Neural cell (in vitro differentiated cells): ENCODE results near the gene SNRK. TPM values are rescaled to one million over a fixed set of nuclear protein-coding genes. Genes with fewer than 3 reads are reported as not detected.

Source experiments
- H2AFZ ChIP-seq: fragments of 200-600, 300-800 bp; sonication (generic), shearing (Covaris generic); 2 replicates; pipeline ENCODE4 v1.6.0; 2014; ENCODE audit warnings: low read depth, mild to moderate bottlenecking, antibody characterized with exemption, low read length, moderate library complexity
- H3F3A ChIP-seq: fragments of 200-600 bp; shearing (Covaris generic); 2 replicates; pipeline ENCODE4 v1.6.1; 2016; ENCODE audit warnings: mild to moderate bottlenecking, moderate library complexity, mixed read lengths, antibody characterized with exemption, low read length; ENCODE audit not compliant: insufficient read depth, poor library complexity, severe bottlenecking
- H3K27ac ChIP-seq: fragments of 200-600, 300-800 bp; sonication (generic), shearing (Covaris generic); 2 replicates; pipeline ENCODE4 v1.5.1; 2014; ENCODE audit warnings: mild to moderate bottlenecking, low read length, moderate library complexity
- H3K27me3 ChIP-seq: fragments of 300-800, 200-600 bp; sonication (generic), shearing (Covaris generic); 2 replicates; pipeline ENCODE4 v1.6.0; 2014; ENCODE audit warnings: mild to moderate bottlenecking, low read depth, low read length, moderate library complexity; ENCODE audit not compliant: insufficient read depth
- H3K36me3 ChIP-seq: fragments of 300-800, 200-600 bp; sonication (generic), shearing (Covaris generic); 2 replicates; pipeline ENCODE4 v1.5.1; 2014; ENCODE audit warnings: mild to moderate bottlenecking, antibody characterized with exemption, low read length, moderate library complexity; ENCODE audit not compliant: insufficient read depth
- H3K4me2 ChIP-seq: fragments of 300-800, 200-600 bp; sonication (generic), shearing (Covaris generic); 2 replicates; pipeline ENCODE4 v1.6.0; 2014; ENCODE audit warnings: mild to moderate bottlenecking, low read length
- H3K4me3 ChIP-seq: fragments of 300-800, 200-600 bp; sonication (generic), shearing (Covaris generic); 2 replicates; pipeline ENCODE4 v1.5.1; 2014; ENCODE audit warnings: mild to moderate bottlenecking, low read length, moderate library complexity
- H3K79me2 ChIP-seq: fragments of 200-600 bp; shearing (Covaris generic); replicated peaks from 2 replicates; pipeline ENCODE4 v1.6.0; 2014; ENCODE audit warnings: mild to moderate bottlenecking, low read length, moderate library complexity; ENCODE audit not compliant: insufficient read depth
- H3K9ac ChIP-seq: fragments of 300-800, 200-600 bp; sonication (generic), shearing (Covaris generic); 2 replicates; pipeline ENCODE4 v1.6.1; 2016; ENCODE audit warnings: mild to moderate bottlenecking, low read length, mixed read lengths
- H3K9me2 ChIP-seq: fragments of 200-600 bp; shearing (Covaris generic); 2 replicates; pipeline ENCODE4 v1.6.1; 2016; ENCODE audit warnings: mild to moderate bottlenecking, low read length, mixed read lengths; ENCODE audit not compliant: insufficient read depth
- H3K9me3 ChIP-seq: fragments of 200-600, 300-800 bp; sonication (generic), shearing (Covaris generic); 2 replicates; pipeline ENCODE4 v1.6.1; 2016; ENCODE audit warnings: mild to moderate bottlenecking, mixed run types, low read length, moderate library complexity, mixed read lengths
- H4K20me1 ChIP-seq: fragments of 200-600 bp; shearing (Covaris generic); 2 replicates; pipeline ENCODE4 v1.6.1; 2016; ENCODE audit warnings: mild to moderate bottlenecking, mixed run types; ENCODE audit not compliant: insufficient read depth
- CTCF ChIP-seq: fragments of 450-650 bp; IDR thresholded peaks from 2 replicates; pipeline ENCODE4 v1.5.1; 2014; ENCODE audit warnings: antibody characterized with exemption, mild to moderate bottlenecking, moderate library complexity; ENCODE audit not compliant: poor library complexity, severe bottlenecking
- EP300 ChIP-seq: fragments of 450-650 bp; conservative IDR thresholded peaks from 2 replicates; pipeline ENCODE4 v1.6.1; 2014; ENCODE audit warnings: antibody characterized with exemption, mild to moderate bottlenecking, moderate library complexity; ENCODE audit not compliant: poor library complexity, severe bottlenecking
- EZH2 ChIP-seq: fragments of 200-600, 300-800 bp; shearing (Covaris generic), sonication (generic); IDR thresholded peaks from 2 replicates; pipeline ENCODE4 v1.6.1; 2014; ENCODE audit warnings: antibody characterized with exemption, low read length, borderline replicate concordance, mild to moderate bottlenecking; ENCODE audit not compliant: insufficient read depth, poor library complexity, severe bottlenecking
- MXI1 ChIP-seq: fragments of 450-650 bp; conservative IDR thresholded peaks from 2 replicates; pipeline ENCODE4 v1.6.1; 2014; ENCODE audit warnings: antibody characterized with exemption, mild to moderate bottlenecking; ENCODE audit not compliant: poor library complexity, severe bottlenecking
- POLR2AphosphoS5 ChIP-seq: IDR thresholded peaks from 2 replicates; pipeline ENCODE4 v1.6.1; 2012
- RAD21 ChIP-seq: fragments of 450-650 bp; conservative IDR thresholded peaks from 2 replicates; pipeline ENCODE4 v1.6.1; 2014; ENCODE audit warnings: antibody characterized with exemption, mild to moderate bottlenecking, moderate library complexity
- SMC3 ChIP-seq: fragments of 450-650 bp; conservative IDR thresholded peaks from 2 replicates; pipeline ENCODE4 v1.6.1; 2014; ENCODE audit warnings: antibody characterized with exemption, mild to moderate bottlenecking, moderate library complexity; ENCODE audit not compliant: poor library complexity
- TAF1 ChIP-seq: IDR thresholded peaks from 2 replicates; pipeline ENCODE4 v1.6.1; 2012; ENCODE audit warnings: low read depth
- polyA plus RNA-seq: library from polyadenylated mRNA; depleted of rRNA; stranded (reverse); fragments of >200 nt; gene quantifications from 2 replicates; pipeline ENCODE4 v1.2.3, GENCODE V29; 2014
- TF ChIP-seq, protein P1 (sequence below): IDR thresholded peaks from 2 replicates; pipeline ENCODE4 v1.6.1; 2012; ENCODE audit warnings: borderline replicate concordance

The SNRK gene
- polyA plus RNA-seq, 1 donor from 2014 or later, result 27.3 TPM

- Histone ChIP-seq H3K4me3 (no peak overlapping the region), H3F3A (no peaks in the 10 kb centered on the region), H3K27me3 (no peaks in the 10 kb centered on the region), H3K27ac (no peak overlapping the region), H4K20me1 (no peaks in the 10 kb centered on the region), H3K4me2 (no peak overlapping the region), H3K79me2 (no peaks in the 10 kb centered on the region), H3K9me2 (no peaks in the 10 kb centered on the region), H2AFZ (no peak overlapping the region), H3K9me3 (peaks cover 8% of the 10 kb centered on the region), H3K36me3 (no peaks in the 10 kb centered on the region), H3K9ac (no peak overlapping the region)
- TF ChIP-seq CTCF (no peak), RAD21 (no peak), MXI1 (no peak), POLR2AphosphoS5 (no peak), EP300 (no peak), EZH2 (no peak), TAF1 (no peak), SMC3 (no peak)
- TF ChIP-seq, protein P1, sequence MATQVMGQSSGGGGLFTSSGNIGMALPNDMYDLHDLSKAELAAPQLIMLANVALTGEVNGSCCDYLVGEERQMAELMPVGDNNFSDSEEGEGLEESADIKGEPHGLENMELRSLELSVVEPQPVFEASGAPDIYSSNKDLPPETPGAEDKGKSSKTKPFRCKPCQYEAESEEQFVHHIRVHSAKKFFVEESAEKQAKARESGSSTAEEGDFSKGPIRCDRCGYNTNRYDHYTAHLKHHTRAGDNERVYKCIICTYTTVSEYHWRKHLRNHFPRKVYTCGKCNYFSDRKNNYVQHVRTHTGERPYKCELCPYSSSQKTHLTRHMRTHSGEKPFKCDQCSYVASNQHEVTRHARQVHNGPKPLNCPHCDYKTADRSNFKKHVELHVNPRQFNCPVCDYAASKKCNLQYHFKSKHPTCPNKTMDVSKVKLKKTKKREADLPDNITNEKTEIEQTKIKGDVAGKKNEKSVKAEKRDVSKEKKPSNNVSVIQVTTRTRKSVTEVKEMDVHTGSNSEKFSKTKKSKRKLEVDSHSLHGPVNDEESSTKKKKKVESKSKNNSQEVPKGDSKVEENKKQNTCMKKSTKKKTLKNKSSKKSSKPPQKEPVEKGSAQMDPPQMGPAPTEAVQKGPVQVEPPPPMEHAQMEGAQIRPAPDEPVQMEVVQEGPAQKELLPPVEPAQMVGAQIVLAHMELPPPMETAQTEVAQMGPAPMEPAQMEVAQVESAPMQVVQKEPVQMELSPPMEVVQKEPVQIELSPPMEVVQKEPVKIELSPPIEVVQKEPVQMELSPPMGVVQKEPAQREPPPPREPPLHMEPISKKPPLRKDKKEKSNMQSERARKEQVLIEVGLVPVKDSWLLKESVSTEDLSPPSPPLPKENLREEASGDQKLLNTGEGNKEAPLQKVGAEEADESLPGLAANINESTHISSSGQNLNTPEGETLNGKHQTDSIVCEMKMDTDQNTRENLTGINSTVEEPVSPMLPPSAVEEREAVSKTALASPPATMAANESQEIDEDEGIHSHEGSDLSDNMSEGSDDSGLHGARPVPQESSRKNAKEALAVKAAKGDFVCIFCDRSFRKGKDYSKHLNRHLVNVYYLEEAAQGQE, result no peak
Observed at GRCh38 chr3:43247561-43248184, 38.7 kb upstream of the SNRK start.

- Histone ChIP-seq H4K20me1 (no peaks in the 10 kb centered on the region), H3K79me2 (no peaks in the 10 kb centered on the region), H3K9ac (no peak overlapping the region), H3K27ac (no peak overlapping the region), H3F3A (no peaks in the 10 kb centered on the region), H2AFZ (no peak overlapping the region), H3K36me3 (no peaks in the 10 kb centered on the region), H3K4me2 (no peak overlapping the region), H3K9me3 (peaks cover 3% of the 10 kb centered on the region), H3K4me3 (no peak overlapping the region), H3K27me3 (no peaks in the 10 kb centered on the region), H3K9me2 (no peaks in the 10 kb centered on the region)
- TF ChIP-seq MXI1 (no peak), EP300 (no peak), POLR2AphosphoS5 (no peak), EZH2 (no peak), RAD21 (no peak), TAF1 (no peak), CTCF (no peak)
- TF ChIP-seq, protein P1, result no peak
Observed at GRCh38 chr3:43248185-43248583, 38.2 kb upstream of the SNRK start.
